Measurements from ENCODE around the gene COASY.

DNA sequence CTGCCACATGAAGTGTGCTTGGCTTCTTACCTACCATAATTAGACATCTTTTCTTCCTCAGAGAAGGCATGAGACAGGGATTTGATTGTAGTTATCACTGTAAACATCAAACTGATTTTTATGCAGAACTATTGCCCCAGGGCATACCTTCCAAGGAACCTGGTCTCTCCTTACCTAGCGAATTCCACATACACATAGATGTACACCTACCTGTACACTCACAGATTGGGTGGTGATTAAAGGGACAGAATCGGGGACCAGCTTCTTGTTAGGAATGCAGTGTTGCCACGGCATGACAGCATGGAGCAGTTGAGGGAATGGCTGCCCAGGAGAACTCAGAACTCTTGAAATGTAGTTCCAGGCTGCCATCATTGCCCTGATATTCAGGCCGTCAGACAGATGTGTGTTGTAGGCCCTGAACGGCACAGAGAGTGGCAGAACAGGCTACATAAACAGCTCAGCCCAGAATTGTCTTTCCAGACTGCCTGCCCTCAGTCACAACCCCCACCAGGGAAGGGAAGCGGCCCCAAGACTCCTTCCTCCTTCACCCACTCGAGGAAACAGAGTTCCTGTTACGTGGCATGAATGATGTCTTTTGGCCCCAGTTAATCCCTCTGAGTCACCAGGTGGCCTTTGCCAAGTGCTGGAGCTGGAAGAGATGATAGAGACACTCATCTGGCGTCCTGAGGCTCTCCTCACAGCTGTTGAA, 43.7 kb upstream of the COASY start:
- TF ChIP-seq YY1 (IDR thresholded peaks at IDR 0.05; ENCODE audit: insufficient read depth, insufficient read length) (no peak), ZNF274 (IDR thresholded peaks at IDR 0.05; ENCODE audit: low read depth, low read length) (no peak)
